Amniotic epithelial cell (primary cell): ENCODE results near the gene RSRC1.
"Not testable (repeated sequence)": the region's sequence is repeated elsewhere in the genome, so short reads cannot be mapped to it uniquely, and the experiment has no call there.

Source experiments
- DNase-seq: peaks from one replicate; pipeline ENCODE4 v3.0.0-alpha.2; 2010; ENCODE audit warnings: low read depth

Gene RSRC1

DNA sequence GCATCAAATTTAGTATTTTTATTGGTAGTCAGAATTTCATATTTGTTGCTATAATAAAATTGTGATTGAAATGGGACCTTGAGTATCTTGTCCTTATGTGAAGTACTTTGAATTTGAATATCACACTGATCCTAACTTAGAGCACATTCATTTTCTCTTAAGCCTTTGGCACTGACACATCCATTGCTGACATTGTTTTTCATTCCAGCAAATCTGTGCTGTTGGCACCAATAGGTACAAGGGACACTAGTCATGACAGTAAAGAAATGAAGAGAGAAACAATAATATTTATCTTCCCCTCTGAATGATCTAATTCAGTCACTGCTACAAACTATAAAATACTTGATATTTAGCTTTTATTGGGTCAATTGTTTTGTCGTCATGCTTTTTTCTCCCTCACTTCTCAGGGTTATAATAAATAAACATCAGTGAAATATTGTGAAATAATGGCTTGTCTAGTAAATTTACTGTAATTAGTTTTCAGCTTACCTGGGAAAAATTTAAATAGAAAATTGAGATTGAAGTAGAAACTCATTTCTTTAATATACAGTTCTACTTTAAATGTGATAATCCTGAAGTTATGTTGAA lies 294.3 kb downstream of the RSRC1 start:
- DNase-seq = no peak

GRCh38 chr3:158405507-158405906 lies 295.6 kb downstream of the RSRC1 start:
- DNase-seq = no peak

DNA sequence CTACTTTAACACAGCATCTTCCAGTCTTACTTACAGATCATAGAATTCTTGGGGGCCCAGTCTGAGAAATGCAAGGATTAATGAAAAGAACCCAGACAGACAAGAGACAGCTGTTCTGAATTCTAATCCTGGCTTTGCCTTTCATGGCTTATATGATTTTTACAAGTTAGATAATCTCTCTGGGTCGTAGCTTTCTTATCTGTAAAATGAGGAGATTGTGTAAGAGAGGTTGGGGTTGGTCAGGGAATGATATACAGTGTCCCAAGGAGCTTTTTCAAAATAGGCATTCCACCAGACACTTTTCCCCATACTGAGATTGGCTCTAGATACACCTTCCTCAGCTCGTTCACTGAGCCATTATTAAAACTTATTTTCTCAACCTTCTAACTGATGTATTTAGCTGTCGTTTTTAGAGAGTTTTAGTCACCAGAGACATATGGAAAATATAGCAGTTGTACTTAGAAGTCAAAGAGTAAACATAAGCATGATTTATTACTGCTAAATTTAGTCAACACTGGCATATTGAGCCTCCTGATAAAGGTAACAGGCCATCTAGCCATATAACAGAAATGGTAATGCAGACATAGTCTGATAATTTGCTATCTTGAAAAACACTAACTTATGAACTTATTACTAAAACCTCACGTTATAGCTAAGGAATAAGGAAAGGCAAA lies 298.1 kb downstream of the RSRC1 start:
- DNase-seq = peak; percentile 49

DNA sequence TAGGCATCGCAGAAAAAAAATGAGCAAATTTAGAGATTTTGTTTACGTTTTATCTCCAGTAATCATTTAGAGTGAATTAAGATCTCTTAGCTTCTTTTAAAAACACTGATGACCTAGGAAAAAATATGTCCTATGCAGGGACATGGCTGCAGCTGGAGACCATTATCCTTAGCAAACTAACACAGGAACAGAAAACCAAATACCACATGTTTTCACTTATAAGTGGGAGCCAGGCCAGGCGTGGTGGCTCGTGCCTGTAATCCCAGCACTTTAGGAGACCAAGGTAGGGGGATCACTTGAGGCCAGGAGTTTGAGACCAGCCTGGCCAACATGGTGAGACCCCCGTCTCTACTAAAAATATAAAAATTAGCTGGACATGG lies 298.6 kb downstream of the RSRC1 start:
- DNase-seq = not testable (repeated sequence)

DNA sequence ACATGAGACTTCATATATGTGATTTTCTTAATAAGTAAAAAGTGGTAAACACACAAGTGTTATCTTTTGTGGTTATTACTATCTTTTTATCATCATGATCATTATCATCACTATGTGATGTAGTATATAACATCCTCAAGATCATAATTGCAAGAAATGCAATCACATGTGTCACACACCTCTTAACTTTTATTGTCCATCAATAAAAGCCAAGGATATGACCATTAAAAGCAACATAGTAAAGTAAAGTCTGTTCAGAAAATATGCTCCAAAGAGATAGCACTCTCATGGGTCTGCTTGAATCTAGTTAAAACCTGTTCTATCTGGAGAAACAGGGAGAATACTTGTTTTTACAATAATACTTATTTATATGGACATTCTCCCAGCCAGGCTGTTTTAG lies 308.1 kb downstream of the RSRC1 start:
- DNase-seq = no peak

- DNase-seq = no peak
Observed at GRCh38 chr3:158419820-158420653, 310.1 kb downstream of the RSRC1 start.

- peak; percentile 54 for DNase-seq
Observed at GRCh38 chr3:158420654-158421396, 310.9 kb downstream of the RSRC1 start.

- no peak for DNase-seq
Observed at GRCh38 chr3:158430448-158430847, 320.6 kb downstream of the RSRC1 start.

DNA sequence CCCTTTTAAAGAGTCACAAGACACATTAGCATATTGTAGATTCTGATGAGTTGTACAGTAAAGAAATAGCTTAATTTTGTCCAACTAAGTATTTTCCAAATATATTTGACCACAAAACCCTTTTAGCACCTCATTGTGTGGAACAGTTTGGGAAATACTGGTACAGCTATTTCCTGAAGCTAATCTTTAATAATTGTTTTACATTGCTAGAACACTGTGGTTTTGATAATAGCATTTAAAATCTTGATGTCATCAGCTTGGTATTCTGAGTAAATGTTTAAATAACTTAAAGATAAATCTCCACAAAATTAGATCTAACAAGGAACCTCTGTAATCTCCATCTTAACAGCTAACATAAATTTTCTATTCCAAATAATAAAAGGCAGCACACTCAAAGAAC lies 321.1 kb downstream of the RSRC1 start:
- peak; percentile 25 for DNase-seq

DNA sequence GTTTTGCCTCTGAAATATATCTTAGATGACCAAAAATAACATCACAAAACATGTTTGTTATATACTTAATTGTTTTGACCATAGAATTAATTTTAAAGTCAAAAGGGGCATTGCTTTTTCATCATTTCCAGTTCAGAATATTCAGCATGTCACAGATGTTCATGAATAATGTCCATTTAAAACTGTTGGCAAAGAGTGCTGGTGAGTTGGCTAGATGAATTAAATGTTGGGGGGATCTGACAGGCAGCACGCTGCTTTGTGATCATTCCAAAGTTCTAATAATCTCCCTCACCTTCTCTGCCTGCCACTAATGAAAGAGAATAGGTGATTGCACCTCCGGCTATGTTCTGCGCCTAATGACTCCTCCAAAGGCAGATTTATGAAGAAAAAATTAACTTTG lies 321.9 kb downstream of the RSRC1 start:
- no peak for DNase-seq

- DNase-seq = peak; percentile 57
Observed at GRCh38 chr3:158434412-158435038, 324.6 kb downstream of the RSRC1 start.

GRCh38 chr3:158443632-158444031 lies 333.7 kb downstream of the RSRC1 start:
- DNase-seq = no peak

- DNase-seq = peak; percentile 35
Observed at GRCh38 chr3:158447408-158447807, 337.5 kb downstream of the RSRC1 start.

DNA sequence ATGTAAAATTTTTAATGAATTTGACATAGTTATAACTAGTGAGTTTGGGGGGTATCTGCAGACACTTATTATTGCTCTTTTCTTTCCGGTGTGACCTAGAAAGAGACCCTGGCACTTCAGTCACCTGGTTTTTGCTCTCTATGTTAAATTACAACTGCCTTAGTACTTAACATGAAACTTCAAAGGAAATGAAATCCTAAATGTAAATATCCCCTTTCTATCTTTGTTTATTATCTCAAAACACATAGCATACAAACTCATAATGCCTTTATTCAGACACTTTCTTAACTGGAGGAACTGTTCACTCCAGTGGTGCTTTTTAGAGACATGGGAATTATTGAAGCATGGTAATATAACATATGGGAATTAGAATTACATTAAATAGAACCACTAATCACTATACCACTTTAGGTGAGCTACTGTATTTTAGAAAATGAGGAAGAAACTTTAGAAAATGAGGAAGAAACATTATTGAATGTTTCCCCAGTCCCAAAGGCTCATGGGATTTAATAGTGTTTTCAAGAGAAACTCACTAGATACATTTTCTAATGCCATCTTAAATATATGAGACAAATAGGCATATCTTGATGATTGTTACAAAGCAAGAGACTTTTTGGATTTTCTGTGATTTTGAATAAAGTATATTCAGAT lies 341.6 kb downstream of the RSRC1 start:
- DNase-seq = no peak

DNA sequence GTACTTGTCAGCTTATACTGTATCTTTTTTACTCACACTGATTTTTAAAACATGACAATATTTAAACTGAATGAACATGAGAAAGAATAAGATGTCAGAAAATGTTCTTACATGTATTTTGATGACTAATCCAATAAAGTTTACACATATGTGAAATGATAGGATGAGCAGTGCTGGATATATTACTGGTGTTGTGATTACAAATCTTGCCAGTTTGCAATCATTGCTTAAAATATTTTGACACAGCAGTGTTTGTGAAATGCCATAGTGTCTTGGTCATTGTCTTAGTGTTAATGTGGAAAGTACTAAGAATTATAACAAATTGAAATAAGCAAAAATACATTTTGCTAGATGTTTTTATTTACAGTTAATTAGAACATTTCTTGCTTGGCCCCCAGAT lies 342.4 kb downstream of the RSRC1 start:
- DNase-seq = peak; percentile 20

- DNase-seq = no peak
Observed at GRCh38 chr3:158453004-158453403, 343.1 kb downstream of the RSRC1 start.

DNA sequence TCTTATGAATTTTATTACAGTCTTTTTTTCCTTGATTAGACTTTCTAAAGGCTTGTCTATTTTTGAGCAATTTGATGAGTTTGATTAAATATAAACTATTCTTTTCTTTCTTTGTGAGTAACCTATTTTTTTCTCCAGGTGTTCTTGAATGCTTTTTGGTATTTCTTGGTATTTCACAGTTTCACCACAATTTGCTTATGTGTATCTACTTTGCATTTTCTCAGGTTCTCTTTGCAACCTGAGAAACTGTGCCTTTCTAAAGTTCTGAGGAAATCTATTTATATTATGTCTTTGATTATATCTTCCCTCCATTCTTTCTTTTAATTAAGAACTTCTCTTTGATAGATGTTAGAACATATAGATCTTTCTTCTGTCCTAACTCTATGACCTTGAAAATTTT lies 344.0 kb downstream of the RSRC1 start:
- no peak for DNase-seq

- no peak for DNase-seq
Observed at GRCh38 chr3:158455406-158455805, 345.5 kb downstream of the RSRC1 start.

GRCh38 chr3:158456114-158456513 lies 346.2 kb downstream of the RSRC1 start:
- no peak for DNase-seq

GRCh38 chr3:158458464-158458863 lies 348.6 kb downstream of the RSRC1 start:
- DNase-seq = no peak

- DNase-seq = peak; percentile 2
Observed at GRCh38 chr3:158460926-158461325, 351.0 kb downstream of the RSRC1 start.
